HG03097 (cell line): Measurements from ENCODE around the gene C1QTNF5.

Experiments used
- ATAC-seq: cut with Tn5 transposase; IDR thresholded peaks from one replicate; pipeline ENCODE4 v1.9.1; 2021; ENCODE audit not compliant: unreplicated experiment, low FRiP score

Gene C1QTNF5

DNA sequence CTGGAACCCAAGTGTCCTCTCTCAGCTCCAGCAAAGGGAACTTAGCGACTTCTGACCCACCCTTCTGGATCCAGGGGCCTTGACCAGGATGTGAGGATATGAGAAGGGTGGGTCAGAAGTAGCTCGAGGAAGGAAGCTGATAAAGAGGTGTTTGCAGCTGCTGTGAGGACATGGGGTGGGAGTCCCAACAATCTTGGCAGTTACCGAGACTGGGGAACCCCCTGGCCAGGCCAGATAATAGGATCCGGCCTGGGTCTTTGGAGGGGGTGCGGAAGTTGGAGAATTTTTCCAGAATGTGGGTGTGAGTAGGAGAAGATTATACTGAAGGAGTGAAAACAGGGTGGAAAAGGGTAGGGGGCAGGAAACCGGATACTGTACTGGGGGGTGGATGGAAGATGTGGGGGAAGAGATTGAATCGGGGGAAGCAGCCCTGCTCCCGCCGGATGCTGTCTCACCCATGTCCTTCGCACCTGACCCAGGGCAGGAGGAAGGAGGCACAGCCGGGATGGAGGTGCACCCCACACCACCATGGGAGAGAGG, 20.9 kb downstream of the C1QTNF5 start:
- no peak for ATAC-seq

- no peak for ATAC-seq
These were observed 21.5 kb downstream of the C1QTNF5 start for GRCh38 chr11:119319136-119319699.

GRCh38 chr11:119318240-119319135, 22.2 kb downstream of the C1QTNF5 start:
- no peak for ATAC-seq

- ATAC-seq = no peak
These were observed 23.0 kb downstream of the C1QTNF5 start for GRCh38 chr11:119317592-119318239.

DNA sequence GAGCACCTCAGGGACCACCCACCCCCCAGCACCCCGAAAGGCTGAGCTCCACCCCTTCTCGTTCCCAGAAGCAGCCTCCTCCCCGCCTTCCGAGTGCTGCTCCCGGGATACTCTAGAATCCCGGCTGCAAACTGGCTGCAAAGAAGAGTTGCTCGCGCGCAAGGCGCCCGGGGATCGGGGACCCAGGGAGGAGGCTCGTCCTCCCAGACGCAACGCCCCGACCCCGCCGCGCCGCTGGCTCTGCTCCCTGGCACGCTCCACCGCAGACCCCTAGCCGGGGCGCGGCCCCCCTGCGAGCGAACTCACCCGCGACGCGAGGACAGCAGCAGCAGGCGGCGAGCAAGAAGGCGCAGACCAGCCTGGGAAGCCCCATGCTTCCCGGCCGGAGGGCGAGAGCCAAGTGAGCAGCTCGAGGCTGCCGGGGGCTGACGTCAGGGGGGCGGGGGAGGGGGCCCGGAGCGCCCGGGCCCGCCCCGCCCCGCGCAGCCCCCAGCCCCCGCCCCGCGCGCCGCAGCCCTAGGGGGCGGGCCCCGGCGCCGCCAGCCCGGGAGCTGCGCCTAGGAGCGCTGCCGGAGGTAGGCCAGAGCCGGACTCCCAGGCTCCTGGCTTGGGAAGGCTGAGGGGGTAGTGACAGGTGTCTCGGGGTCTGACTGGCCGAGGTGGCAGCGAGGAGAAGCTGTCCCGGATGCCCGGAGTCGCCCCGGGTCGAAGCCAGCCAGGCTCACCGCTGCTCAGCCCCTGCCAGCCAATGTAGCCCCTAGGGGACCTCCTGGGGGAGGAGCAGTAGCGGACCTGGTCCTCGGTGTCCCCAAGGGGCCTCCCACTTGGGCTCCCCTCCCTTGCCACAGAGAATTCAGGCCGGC, 23.7 kb downstream of the C1QTNF5 start, which contains the start of gene MCAM:
Gene MCAM, minus strand, starts transcription at position 402 of the 863 bp plus-strand sequence. Its CDS starts 29 bp downstream, at position 373.
- ATAC-seq = no peak

DNA sequence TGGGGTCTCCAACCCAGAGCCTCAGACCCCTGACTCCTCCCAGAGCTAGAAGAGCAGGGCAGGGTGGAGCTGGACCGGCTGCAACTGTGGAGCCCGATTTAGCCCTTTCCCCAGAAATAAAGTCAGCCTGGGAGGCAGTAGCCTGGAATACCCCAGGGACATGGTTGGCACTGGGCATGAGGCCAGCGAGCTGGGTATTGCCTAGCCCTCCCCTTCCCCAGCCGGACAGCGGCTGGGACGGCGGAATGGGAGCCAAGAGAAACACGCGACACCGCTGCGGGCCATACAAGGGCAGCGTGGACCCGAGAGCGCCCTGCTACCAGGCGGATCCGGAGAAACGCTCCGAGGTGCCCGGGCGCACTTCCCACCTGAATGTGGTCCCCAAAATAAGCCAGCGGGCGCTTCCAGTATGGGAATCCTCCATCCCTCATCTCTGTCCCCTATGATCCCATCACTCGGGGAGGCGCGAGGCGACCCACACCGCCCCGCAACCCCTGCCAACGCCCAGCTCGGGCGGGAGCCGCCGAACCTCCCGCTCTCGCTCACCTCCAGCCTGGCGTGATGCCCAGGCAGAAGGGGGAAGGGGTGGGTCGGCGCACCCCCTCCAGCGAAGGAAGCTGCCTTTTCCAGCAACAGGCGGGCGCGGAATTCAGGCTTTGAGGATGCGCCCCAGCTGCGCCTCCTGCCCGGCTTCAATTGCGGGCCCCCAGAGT, 24.5 kb downstream of the C1QTNF5 start:
- ATAC-seq = no peak

GRCh38 chr11:119315131-119316015, 25.3 kb downstream of the C1QTNF5 start:
- no peak for ATAC-seq

DNA sequence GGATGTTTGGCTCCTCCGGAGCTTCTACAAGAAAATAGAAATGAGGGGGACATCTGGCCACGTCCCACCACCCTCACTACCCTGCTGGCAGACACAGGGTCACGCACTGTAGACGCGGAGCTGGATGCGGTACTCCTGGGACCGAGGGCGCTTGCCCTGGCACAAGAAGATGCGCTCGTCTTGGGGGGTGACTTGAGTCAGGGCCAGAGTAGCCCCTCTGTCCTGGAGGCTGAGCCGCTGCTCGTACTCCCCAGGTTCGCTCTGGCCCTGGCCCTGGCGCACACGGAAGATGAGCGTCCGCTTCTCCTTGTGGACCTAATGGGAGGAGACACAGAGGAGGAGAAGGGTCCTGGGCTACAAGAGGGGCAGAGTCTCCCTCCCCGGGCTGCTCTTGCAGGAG, 26.0 kb downstream of the C1QTNF5 start:
- ATAC-seq = no peak

DNA sequence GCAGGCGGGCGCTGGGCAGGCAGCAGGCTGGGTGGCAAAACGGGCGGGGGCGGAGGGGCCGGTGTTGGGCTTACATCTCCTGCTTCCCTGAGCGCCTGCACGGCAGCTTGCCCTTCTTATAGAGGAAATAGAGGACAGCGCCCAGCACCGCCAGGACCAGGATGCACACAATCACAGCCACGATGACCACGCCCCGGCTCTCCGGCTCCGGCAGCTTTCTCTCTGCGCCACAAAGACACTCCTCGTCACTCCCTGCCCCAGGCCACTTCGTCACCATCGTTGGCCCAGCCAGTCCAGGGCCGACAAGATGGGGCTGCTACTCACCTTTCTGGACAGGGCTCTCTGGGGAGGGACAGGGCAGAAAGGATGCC, 30.0 kb downstream of the C1QTNF5 start:
- ATAC-seq = no peak

- no peak for ATAC-seq
These were observed 30.6 kb downstream of the C1QTNF5 start for GRCh38 chr11:119309953-119310681.

GRCh38 chr11:119309411-119309810, 31.3 kb downstream of the C1QTNF5 start:
- ATAC-seq = no peak

GRCh38 chr11:119307974-119308373, 32.7 kb downstream of the C1QTNF5 start:
- ATAC-seq = no peak

- no peak for ATAC-seq
These were observed 33.5 kb downstream of the C1QTNF5 start for GRCh38 chr11:119307219-119307618.

GRCh38 chr11:119306373-119306890, 34.3 kb downstream of the C1QTNF5 start:
- ATAC-seq = no peak

- no peak for ATAC-seq
These were observed 34.9 kb downstream of the C1QTNF5 start for GRCh38 chr11:119305556-119306372.

- ATAC-seq = no peak
These were observed 37.4 kb downstream of the C1QTNF5 start for GRCh38 chr11:119303227-119303718.
